GM12891 (cell line): ENCODE results near the gene RGL4.
"Not testable (repeated sequence)": the region's sequence is repeated elsewhere in the genome, so short reads cannot be mapped to it uniquely, and the experiment has no call there.

ENCODE experiments used
- DNase-seq: peaks from one replicate; pipeline ENCODE4 v3.0.0; 2011; ENCODE audit warnings: low spot score; ENCODE audit not compliant: insufficient read length
- FAIRE-seq: peaks from 2 replicates; lab custom pipeline; 2011; peaks lifted over from hg19 to GRCh38; lab: Jason Lieb, UNC
- PAX5 ChIP-seq: IDR thresholded peaks from 2 replicates; pipeline ENCODE4 v1.6.1; 2011; ENCODE audit warnings: low read length, moderate library complexity, mild to moderate bottlenecking; ENCODE audit not compliant: insufficient read depth, severe bottlenecking
- POLR2A ChIP-seq: IDR thresholded peaks from 2 replicates; pipeline ENCODE4 v1.6.1; 2011; ENCODE audit warnings: low read depth, low read length, control low read depth
- POLR2AphosphoS5 ChIP-seq: IDR thresholded peaks from 2 replicates; pipeline ENCODE4 v1.6.1; 2011; ENCODE audit warnings: low read depth, low read length, control low read depth
- POU2F2 ChIP-seq: IDR thresholded peaks from 2 replicates; pipeline ENCODE4 v1.6.1; 2011; ENCODE audit warnings: low read depth, mild to moderate bottlenecking, control low read depth, low read length, moderate library complexity
- SPI1 ChIP-seq: IDR thresholded peaks from 2 replicates; pipeline ENCODE4 v1.6.1; 2011; ENCODE audit warnings: low read depth, low read length, control low read depth
- TAF1 ChIP-seq: IDR thresholded peaks from 2 replicates; pipeline ENCODE4 v1.6.1; 2011; ENCODE audit warnings: low read depth, low read length, control low read depth

RGL4 gene

DNA sequence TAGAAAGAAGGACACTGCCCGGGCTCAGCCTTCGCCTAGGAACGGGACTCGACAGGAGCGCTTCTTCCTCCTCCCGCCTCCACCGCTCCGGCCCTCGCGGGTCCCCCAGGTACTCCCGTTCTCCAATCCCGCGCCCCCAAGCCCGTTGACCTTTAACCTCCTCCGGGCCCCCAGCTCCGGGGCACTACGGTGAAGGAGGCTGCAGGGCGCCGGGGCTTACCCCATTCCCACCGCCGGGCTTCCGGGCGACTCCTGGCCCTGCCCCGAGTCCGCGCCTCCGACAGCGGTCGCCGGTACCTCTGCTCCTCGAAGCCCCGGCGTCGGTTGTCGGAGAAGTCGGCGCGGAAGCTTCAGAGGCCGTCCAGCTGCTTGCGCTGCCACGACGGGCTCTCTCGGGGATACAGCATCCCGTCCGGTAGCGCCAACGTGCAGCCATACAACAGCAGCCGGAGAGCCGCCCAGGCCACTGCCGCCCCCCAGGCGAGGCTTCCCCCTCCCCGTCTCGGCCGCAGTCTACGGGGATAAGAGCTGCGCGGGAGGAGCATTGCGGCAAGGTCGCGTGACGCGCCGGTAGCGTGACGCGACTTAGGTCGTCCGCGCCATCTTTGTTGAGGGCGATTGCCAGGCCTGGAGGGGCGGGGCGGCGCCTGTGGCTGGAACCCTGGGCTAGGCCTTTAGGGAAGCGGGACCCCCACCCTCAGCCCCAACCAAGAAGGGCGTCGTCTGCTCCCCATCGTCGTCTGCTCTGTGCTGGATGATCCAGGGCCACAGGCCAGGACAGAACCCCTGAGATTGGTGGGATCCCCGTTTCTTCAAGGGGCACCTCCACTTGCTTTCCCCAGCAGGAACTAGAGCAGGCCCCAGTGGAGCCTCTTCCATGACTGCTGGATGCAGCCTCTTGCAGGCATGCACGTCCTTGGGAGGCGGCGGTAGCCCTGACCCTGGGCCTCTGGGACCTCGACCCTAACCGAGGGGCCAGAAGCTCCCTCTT is 26.3 kb downstream of the RGL4 start:
- FAIRE-seq (peak; percentile 100), DNase-seq (peak; percentile 96)
- TF ChIP-seq POU2F2 (peak; percentile 54; the same call in 1 of the 2 replicates), TAF1 (0 out of 2 replicates have a peak, but pooled peaks have one; percentile 45), POLR2A (peak; percentile 68), PAX5 (peak; percentile 18), SPI1 (no peak), POLR2AphosphoS5 (peak; percentile 74)

- FAIRE-seq, result no peak
- TF ChIP-seq TAF1 (no peak), POLR2AphosphoS5 (no peak), POLR2A (no peak), PAX5 (no peak)
- no peak for DNase-seq
Observed at GRCh38 chr22:23718371-23719165, 27.8 kb downstream of the RGL4 start.

GRCh38 chr22:23720855-23721254 is 30.0 kb downstream of the RGL4 start:
- DNase-seq, result no peak
- TF ChIP-seq SPI1 (no peak), POU2F2 (no peak)
- FAIRE-seq, result no peak

- DNase-seq (no peak), FAIRE-seq (no peak)
- no peak for TF ChIP-seq PAX5
- no peak for TF ChIP-seq POU2F2
- TF ChIP-seq POLR2A, result no peak
- TF ChIP-seq SPI1, result no peak
- TF ChIP-seq TAF1, result no peak
- TF ChIP-seq POLR2AphosphoS5, result no peak
Observed at GRCh38 chr22:23722160-23722559, 31.3 kb downstream of the RGL4 start.

- DNase-seq (no peak), FAIRE-seq (no peak)
- TF ChIP-seq TAF1 (no peak), POLR2AphosphoS5 (no peak), SPI1 (no peak), PAX5 (no peak), POU2F2 (no peak), POLR2A (no peak)
Observed at GRCh38 chr22:23722724-23723123, 31.9 kb downstream of the RGL4 start.

DNA sequence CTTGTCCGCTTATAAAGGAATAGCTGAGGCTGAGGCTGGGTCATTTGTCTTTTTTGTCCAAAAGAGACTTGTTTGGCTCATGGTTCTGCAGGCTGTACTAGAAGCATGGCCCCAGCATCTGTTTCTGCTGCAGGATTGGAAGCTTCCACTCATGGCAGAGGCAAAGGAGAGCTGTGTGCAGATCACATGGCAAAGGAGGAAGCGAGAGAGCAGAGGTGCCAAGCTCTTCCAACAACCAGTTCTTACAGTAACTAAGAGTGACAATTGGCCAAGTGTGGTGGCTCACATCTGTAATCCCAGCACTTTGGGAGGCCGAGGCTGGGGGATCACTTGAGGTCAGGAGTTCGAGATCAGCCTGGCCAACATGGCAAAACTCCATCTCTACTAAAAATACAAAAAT is 37.3 kb downstream of the RGL4 start:
- not testable (repeated sequence) for DNase-seq, FAIRE-seq

DNA sequence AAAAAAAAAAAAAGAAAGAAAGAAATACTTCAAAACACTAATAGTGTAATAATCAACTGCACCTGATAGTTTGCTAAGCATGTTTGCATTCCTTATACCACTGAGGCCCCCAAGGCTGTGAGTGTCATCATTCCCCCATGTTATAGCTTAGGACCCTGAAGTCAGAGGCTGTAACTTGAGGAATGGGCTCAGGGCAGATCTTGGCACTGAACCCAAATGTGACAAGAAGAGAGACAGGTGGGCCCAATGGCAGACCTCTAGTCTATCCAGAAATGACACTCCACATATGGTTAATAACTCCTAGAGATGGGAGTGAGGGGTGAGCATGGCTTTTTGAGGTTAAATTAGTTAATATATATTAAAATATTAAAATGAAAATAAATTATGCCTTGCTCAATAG is 46.9 kb downstream of the RGL4 start:
- no peak for FAIRE-seq
- DNase-seq, result no peak
- TF ChIP-seq PAX5, result no peak
- TF ChIP-seq POLR2AphosphoS5, result no peak
- no peak for TF ChIP-seq SPI1

DNA sequence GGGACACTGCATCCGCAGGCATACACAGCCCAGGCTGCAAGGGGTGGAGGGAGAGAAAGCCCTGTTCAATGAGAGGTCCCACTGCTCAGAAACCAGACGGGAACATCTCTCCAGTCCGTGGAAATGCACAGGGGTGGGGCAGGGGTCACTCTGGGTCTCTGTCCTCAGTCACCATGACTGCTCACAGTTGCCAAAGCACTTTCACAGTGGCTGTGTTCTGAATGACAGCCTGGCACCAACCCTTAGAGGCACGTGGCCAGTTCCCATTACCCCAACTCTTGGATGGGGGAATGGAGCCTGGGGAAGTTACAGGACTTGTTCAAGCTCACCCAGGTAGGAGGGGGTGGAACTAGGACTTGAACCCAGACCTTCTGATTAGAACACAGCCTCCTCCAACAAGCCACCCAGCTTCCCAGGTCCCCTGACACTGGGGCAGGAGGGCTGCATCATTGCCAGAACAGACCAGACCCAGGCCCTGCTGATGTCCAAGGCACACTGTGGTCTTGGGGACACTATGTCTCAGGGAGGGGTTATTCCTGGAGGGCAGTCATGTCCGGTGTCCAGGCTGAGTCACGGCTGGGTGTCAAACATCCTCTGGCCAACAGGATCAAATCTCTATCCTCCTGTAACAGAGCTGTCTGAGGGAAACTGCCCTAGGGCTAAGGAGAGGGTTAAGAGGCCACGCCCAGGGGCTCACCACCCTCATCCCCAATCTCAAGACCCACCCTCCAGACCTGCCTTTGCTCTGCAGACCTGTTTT is 51.9 kb downstream of the RGL4 start:
- TF ChIP-seq PAX5, result no peak
- no peak for TF ChIP-seq SPI1
- no peak for TF ChIP-seq POLR2A
- TF ChIP-seq POLR2AphosphoS5, result no peak
- no peak for DNase-seq
- FAIRE-seq, result no peak

- DNase-seq (no peak), FAIRE-seq (no peak)
- TF ChIP-seq POLR2A (no peak), POLR2AphosphoS5 (no peak), POU2F2 (no peak), TAF1 (no peak), PAX5 (no peak), SPI1 (no peak)
Observed at GRCh38 chr22:23743303-23743705, 52.5 kb downstream of the RGL4 start.

DNA sequence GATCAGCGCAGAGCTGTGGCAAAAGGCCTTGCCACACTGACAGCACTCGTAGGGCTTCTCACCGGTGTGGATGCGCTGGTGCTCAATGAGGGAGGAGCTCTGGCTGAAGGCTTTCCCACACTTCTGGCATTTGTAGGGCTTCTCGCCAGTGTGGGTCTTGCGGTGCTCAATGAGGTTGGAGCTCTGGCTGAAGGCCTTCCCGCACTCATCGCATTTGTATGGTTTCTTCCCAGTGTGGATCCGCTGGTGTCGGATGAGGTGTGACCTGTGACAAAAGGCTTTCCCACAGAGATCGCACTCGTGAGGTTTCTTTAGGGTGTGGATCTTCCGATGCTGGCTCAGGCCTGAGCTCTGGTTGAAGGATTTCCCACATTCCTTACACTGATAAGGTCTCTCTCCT is 53.2 kb downstream of the RGL4 start:
- FAIRE-seq (no peak), DNase-seq (no peak)
- TF ChIP-seq TAF1 (no peak), PAX5 (no peak), POLR2A (no peak), POU2F2 (no peak), SPI1 (no peak)
